ENCODE data around the gene TMEM221.

DNA sequence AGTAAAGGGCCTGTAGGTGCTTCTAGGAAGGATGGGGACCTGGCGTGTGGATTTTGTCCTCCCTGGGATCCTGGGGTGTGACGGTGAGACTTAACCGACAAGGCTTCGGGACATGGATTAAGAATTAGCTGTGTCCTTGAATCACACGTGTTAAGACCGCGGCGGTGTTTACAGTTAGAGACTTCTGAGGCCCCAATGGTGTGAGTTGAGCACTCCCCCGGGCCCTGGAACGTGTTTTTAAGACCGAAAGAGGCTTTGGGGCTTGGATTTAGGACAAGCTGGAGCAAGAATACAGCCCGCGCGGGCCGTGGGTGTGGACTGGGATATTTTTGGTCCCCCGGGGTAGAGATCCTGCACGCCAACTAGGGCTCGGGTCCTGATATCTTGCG lies 20.6 kb upstream of the TMEM221 start:
- TF ChIP-seq, protein P1, sequence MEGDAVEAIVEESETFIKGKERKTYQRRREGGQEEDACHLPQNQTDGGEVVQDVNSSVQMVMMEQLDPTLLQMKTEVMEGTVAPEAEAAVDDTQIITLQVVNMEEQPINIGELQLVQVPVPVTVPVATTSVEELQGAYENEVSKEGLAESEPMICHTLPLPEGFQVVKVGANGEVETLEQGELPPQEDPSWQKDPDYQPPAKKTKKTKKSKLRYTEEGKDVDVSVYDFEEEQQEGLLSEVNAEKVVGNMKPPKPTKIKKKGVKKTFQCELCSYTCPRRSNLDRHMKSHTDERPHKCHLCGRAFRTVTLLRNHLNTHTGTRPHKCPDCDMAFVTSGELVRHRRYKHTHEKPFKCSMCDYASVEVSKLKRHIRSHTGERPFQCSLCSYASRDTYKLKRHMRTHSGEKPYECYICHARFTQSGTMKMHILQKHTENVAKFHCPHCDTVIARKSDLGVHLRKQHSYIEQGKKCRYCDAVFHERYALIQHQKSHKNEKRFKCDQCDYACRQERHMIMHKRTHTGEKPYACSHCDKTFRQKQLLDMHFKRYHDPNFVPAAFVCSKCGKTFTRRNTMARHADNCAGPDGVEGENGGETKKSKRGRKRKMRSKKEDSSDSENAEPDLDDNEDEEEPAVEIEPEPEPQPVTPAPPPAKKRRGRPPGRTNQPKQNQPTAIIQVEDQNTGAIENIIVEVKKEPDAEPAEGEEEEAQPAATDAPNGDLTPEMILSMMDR (IDR thresholded peaks at IDR 0.05; ENCODE audit: poor library complexity, severe bottlenecking) = no peak
- TF ChIP-seq, protein P2, sequence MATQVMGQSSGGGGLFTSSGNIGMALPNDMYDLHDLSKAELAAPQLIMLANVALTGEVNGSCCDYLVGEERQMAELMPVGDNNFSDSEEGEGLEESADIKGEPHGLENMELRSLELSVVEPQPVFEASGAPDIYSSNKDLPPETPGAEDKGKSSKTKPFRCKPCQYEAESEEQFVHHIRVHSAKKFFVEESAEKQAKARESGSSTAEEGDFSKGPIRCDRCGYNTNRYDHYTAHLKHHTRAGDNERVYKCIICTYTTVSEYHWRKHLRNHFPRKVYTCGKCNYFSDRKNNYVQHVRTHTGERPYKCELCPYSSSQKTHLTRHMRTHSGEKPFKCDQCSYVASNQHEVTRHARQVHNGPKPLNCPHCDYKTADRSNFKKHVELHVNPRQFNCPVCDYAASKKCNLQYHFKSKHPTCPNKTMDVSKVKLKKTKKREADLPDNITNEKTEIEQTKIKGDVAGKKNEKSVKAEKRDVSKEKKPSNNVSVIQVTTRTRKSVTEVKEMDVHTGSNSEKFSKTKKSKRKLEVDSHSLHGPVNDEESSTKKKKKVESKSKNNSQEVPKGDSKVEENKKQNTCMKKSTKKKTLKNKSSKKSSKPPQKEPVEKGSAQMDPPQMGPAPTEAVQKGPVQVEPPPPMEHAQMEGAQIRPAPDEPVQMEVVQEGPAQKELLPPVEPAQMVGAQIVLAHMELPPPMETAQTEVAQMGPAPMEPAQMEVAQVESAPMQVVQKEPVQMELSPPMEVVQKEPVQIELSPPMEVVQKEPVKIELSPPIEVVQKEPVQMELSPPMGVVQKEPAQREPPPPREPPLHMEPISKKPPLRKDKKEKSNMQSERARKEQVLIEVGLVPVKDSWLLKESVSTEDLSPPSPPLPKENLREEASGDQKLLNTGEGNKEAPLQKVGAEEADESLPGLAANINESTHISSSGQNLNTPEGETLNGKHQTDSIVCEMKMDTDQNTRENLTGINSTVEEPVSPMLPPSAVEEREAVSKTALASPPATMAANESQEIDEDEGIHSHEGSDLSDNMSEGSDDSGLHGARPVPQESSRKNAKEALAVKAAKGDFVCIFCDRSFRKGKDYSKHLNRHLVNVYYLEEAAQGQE (IDR thresholded peaks at IDR 0.05; ENCODE audit: borderline replicate concordance) = no peak
- no peak for TF ChIP-seq EP300 (conservative IDR thresholded peaks at IDR 0.05; ENCODE audit: poor library complexity, severe bottlenecking)
- no peak for TF ChIP-seq POLR2AphosphoS5 (IDR thresholded peaks at IDR 0.05)
- no peak for TF ChIP-seq EZH2 (IDR thresholded peaks at IDR 0.05; ENCODE audit: borderline replicate concordance, insufficient read depth, low read length, poor library complexity, severe bottlenecking)
- peak; percentile 22 for TF ChIP-seq MXI1 (conservative IDR thresholded peaks at IDR 0.05; ENCODE audit: poor library complexity, severe bottlenecking)
- TF ChIP-seq RAD21 (conservative IDR thresholded peaks at IDR 0.05) = no peak
